SK-N-SH (cell line): ENCODE results near the gene RNF187. TPM values are rescaled to one million over a fixed set of nuclear protein-coding genes. Genes with fewer than 3 reads are reported as not detected.

ENCODE experiments used
- CTCF ChIA-PET: fragments of 300-600, 350-600 bp; formaldehyde crosslinking; extraction: SDS; loops from one replicate; lab custom pipeline; 2021; lab: Yijun Ruan, JAX
- POLR2A ChIA-PET: fragments of 350-600 bp; sonication (Branson Sonifier 250); formaldehyde crosslinking; extraction: SDS; loops from one replicate; lab custom pipeline; 2020; ENCODE audit warnings: antibody characterized with exemption, inconsistent platforms; lab: Yijun Ruan, JAX
- DNase-seq: peaks from one replicate; pipeline ENCODE4 v3.0.0; 2012
- H2AFZ ChIP-seq: fragments of 200-600 bp; sonication (generic); 2 replicates; pipeline ENCODE4 v1.8.1; 2016; ENCODE audit warnings: antibody characterized with exemption, mild to moderate bottlenecking, low read depth
- H3F3A ChIP-seq: fragments of 200-600 bp; sonication (generic); replicated peaks from 2 replicates; pipeline ENCODE3; 2016; ENCODE audit warnings: antibody characterized with exemption, mild to moderate bottlenecking; ENCODE audit not compliant: insufficient read depth
- H3K27ac ChIP-seq, 2 experiments: fragments of 200-500 bp in 1 of 2; fragments of 200-600 bp in 1 of 2; sonication (Bioruptor generic) in 1 of 2; sonication (generic), shearing (Covaris generic) in 1 of 2; 2 replicates each; pipeline versions ENCODE4 v1.5.1 to v1.6.1; 2014 to 2016; ENCODE audit warnings: low read depth in 2 of 2, inconsistent platforms in 1 of 2, low read length in 1 of 2, mild to moderate bottlenecking in 1 of 2, mixed read lengths in 1 of 2
- H3K27me3 ChIP-seq: fragments of 200-600 bp; sonication (generic), shearing (Covaris generic); 2 replicates; pipeline ENCODE4 v1.6.1; 2016; ENCODE audit warnings: mixed run types; ENCODE audit not compliant: insufficient read depth
- H3K36me3 ChIP-seq, 2 experiments: fragments of 200-500 bp in 1 of 2; fragments of 200-600 bp in 1 of 2; sonication (Bioruptor generic) in 1 of 2; sonication (generic) in 1 of 2; replicated peaks in 1 of 2; 2 replicates each; pipeline versions ENCODE3 to v1.5.1; 2014 to 2016; ENCODE audit warnings: low read length in 1 of 2, mild to moderate bottlenecking in 1 of 2; ENCODE audit not compliant: insufficient read depth in 2 of 2, control insufficient read depth in 1 of 2
- H3K4me1 ChIP-seq, 2 experiments: fragments of 200-500 bp in 1 of 2; fragments of 200-600 bp in 1 of 2; sonication (Bioruptor generic) in 1 of 2; sonication (generic), shearing (Covaris generic) in 1 of 2; 2 replicates each; pipeline versions ENCODE4 v1.5.1 to v1.6.1; 2014 to 2016; ENCODE audit warnings: low read depth in 1 of 2, low read length in 1 of 2, mixed run types in 1 of 2; ENCODE audit not compliant: insufficient read depth in 2 of 2, control insufficient read depth in 1 of 2
- H3K4me2 ChIP-seq: fragments of 200-600 bp; sonication (generic), shearing (Covaris generic); 2 replicates; pipeline ENCODE4 v1.6.1; 2017; ENCODE audit warnings: mixed run types
- H3K4me3 ChIP-seq, 2 experiments: fragments of 200-500 bp in 1 of 2; fragments of 200-600 bp in 1 of 2; sonication (Bioruptor generic) in 1 of 2; sonication (generic), shearing (Covaris generic) in 1 of 2; 2 replicates each; pipeline versions ENCODE4 v1.5.1 to v1.8.1; 2014 to 2016; ENCODE audit warnings: low read depth in 2 of 2, inconsistent platforms in 1 of 2, low read length in 1 of 2, mild to moderate bottlenecking in 1 of 2, mixed read lengths in 1 of 2, moderate library complexity in 1 of 2
- H3K79me2 ChIP-seq: fragments of 200-600 bp; sonication (generic); 2 replicates; pipeline ENCODE4 v1.8.1; 2017; ENCODE audit warnings: mild to moderate bottlenecking; ENCODE audit not compliant: insufficient read depth
- H3K9ac ChIP-seq: fragments of 200-600 bp; sonication (generic); 2 replicates; pipeline ENCODE4 v1.6.1; 2017; ENCODE audit warnings: mixed run types
- H3K9me2 ChIP-seq: fragments of 200-600 bp; sonication (generic); 2 replicates; pipeline ENCODE4 v1.6.1; 2017; ENCODE audit warnings: mixed run types
- H3K9me3 ChIP-seq: fragments of 200-600 bp; sonication (generic); 2 replicates; pipeline ENCODE4 v1.6.1; 2017; ENCODE audit warnings: mixed run types, mild to moderate bottlenecking, moderate library complexity
- H4K20me1 ChIP-seq: fragments of 200-600 bp; sonication (generic); 2 replicates; pipeline ENCODE4 v1.6.1; 2017; ENCODE audit warnings: mild to moderate bottlenecking, mixed run types; ENCODE audit not compliant: insufficient read depth
- FOXJ3 ChIP-seq: sonication (generic); formaldehyde crosslinking; IDR thresholded peaks from 2 replicates; pipeline ENCODE4 v1.5.1; 2020; ENCODE audit warnings: mild to moderate bottlenecking, missing genetic modification reagents
- FOXM1 ChIP-seq: IDR thresholded peaks from 2 replicates; pipeline ENCODE4 v1.4.0; 2012; ENCODE audit warnings: low read depth, mild to moderate bottlenecking
- GABPA ChIP-seq: IDR thresholded peaks from 2 replicates; pipeline ENCODE4 v1.4.0; 2012; ENCODE audit warnings: low read depth, mild to moderate bottlenecking
- GATA2 ChIP-seq: sonication (generic); formaldehyde crosslinking; IDR thresholded peaks from 2 replicates; pipeline ENCODE4 v1.5.0; 2020; ENCODE audit warnings: mild to moderate bottlenecking, missing genetic modification reagents
- MEF2A ChIP-seq: IDR thresholded peaks from 2 replicates; pipeline ENCODE4 v1.4.0; 2012; ENCODE audit warnings: low read depth, borderline replicate concordance
- NFIC ChIP-seq: IDR thresholded peaks from 2 replicates; pipeline ENCODE4 v1.4.0; 2012; ENCODE audit warnings: borderline replicate concordance
- RCOR1 ChIP-seq: fragments of 150-350 bp; IDR thresholded peaks from 2 replicates; pipeline ENCODE4 v1.6.1; 2017; ENCODE audit warnings: antibody characterized with exemption, low read length
- REST ChIP-seq: IDR thresholded peaks from 2 replicates; pipeline ENCODE4 v1.6.1; 2012; ENCODE audit warnings: mild to moderate bottlenecking, low read depth, low read length, moderate library complexity
- RFX5 ChIP-seq: IDR thresholded peaks from 2 replicates; pipeline ENCODE4 v1.6.1; 2012; ENCODE audit warnings: mild to moderate bottlenecking, improper control_type of control experiment, low read length
- SMC3 ChIP-seq: IDR thresholded peaks from 2 replicates; pipeline ENCODE4 v1.6.1; 2012; ENCODE audit warnings: low read depth, low read length, improper control_type of control experiment
- TAF1 ChIP-seq: IDR thresholded peaks from 2 replicates; pipeline ENCODE4 v1.6.1; 2012; ENCODE audit warnings: low read depth, mild to moderate bottlenecking, low read length, moderate library complexity, borderline replicate concordance
- TCF12 ChIP-seq: IDR thresholded peaks from 2 replicates; pipeline ENCODE4 v1.4.0; 2012
- TEAD4 ChIP-seq: IDR thresholded peaks from 2 replicates; pipeline ENCODE4 v1.4.0; 2012; ENCODE audit warnings: mild to moderate bottlenecking, borderline replicate concordance; ENCODE audit not compliant: insufficient read depth
- USF1 ChIP-seq: IDR thresholded peaks from 2 replicates; pipeline ENCODE4 v1.4.0; 2012; ENCODE audit warnings: low read depth, borderline replicate concordance
- WGBS: methylation state at CpG from one replicate; pipeline ENCODE4 v1.1.6; 2017; ENCODE audit warnings: low lambda C conversion rate; 5-methylcytosine and 5-hydroxymethylcytosine counted together
- polyA plus RNA-seq, 3 experiments: library from polyadenylated mRNA; depleted of rRNA; stranded (reverse); fragments of >200 nt; gene quantifications; 2 replicates each; pipeline ENCODE4 v1.2.3, GENCODE V29; 2012
- TF ChIP-seq, protein P1 (sequence below): IDR thresholded peaks from 2 replicates; pipeline ENCODE4 v1.4.0; 2012; ENCODE audit warnings: low read depth, borderline replicate concordance
- TF ChIP-seq, protein P2 (sequence below): fragments of 150-350 bp; IDR thresholded peaks from 2 replicates; pipeline ENCODE4 v1.6.1; 2016; ENCODE audit warnings: mild to moderate bottlenecking, low read depth, low read length
- TF ChIP-seq, protein P3 (sequence below): fragments of 150-350 bp; IDR thresholded peaks from 2 replicates; pipeline ENCODE4 v1.6.1; 2017; ENCODE audit warnings: antibody characterized with exemption, low read length, low read depth, borderline replicate concordance

The RNF187 gene
- polyA plus RNA-seq, 1 of the 3 experiments (the other 2 are of a cell fraction) = 71.1 TPM

- no peak for TF ChIP-seq RCOR1
- no peak for TF ChIP-seq TAF1
- no peak for TF ChIP-seq GATA2 (CRISPR knock-in tag)
- TF ChIP-seq TEAD4 = no peak
- no peak for TF ChIP-seq MEF2A
- TF ChIP-seq RFX5 = no peak
- TF ChIP-seq GABPA = no peak
- TF ChIP-seq USF1 = no peak
- TF ChIP-seq, protein P1, sequence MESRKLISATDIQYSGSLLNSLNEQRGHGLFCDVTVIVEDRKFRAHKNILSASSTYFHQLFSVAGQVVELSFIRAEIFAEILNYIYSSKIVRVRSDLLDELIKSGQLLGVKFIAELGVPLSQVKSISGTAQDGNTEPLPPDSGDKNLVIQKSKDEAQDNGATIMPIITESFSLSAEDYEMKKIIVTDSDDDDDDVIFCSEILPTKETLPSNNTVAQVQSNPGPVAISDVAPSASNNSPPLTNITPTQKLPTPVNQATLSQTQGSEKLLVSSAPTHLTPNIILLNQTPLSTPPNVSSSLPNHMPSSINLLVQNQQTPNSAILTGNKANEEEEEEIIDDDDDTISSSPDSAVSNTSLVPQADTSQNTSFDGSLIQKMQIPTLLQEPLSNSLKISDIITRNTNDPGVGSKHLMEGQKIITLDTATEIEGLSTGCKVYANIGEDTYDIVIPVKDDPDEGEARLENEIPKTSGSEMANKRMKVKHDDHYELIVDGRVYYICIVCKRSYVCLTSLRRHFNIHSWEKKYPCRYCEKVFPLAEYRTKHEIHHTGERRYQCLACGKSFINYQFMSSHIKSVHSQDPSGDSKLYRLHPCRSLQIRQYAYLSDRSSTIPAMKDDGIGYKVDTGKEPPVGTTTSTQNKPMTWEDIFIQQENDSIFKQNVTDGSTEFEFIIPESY = no peak
- no peak for TF ChIP-seq FOXM1
- TF ChIP-seq, protein P2, sequence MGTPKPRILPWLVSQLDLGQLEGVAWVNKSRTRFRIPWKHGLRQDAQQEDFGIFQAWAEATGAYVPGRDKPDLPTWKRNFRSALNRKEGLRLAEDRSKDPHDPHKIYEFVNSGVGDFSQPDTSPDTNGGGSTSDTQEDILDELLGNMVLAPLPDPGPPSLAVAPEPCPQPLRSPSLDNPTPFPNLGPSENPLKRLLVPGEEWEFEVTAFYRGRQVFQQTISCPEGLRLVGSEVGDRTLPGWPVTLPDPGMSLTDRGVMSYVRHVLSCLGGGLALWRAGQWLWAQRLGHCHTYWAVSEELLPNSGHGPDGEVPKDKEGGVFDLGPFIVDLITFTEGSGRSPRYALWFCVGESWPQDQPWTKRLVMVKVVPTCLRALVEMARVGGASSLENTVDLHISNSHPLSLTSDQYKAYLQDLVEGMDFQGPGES = no peak
- TF ChIP-seq SMC3 = no peak
- no peak for TF ChIP-seq NFIC
- TF ChIP-seq TCF12 = no peak
- POLR2A ChIA-PET = no interaction called here
- 96% methylated on average over 4 of the region's 4 CpGs for WGBS
These were observed 8.9 kb downstream of the RNF187 start for GRCh38 chr1:228496084-228496483.

GRCh38 chr1:228496494-228496893 is 9.3 kb downstream of the RNF187 start:
- H3K4me3 ChIP-seq = no peak overlapping the region
- H3K79me2 ChIP-seq = no peaks in the 10 kb centered on the region
- DNase-seq = no peak
- WGBS = 59% methylated on average over 3 of the region's 3 CpGs
- peaks cover 9 to 26% of the 10 kb centered on the region in 2 experiments for H3K36me3 ChIP-seq
- H3K27ac ChIP-seq = no peak overlapping the region
- no peak overlapping the region for H3K9ac ChIP-seq
- peaks cover 0 to 7% of the 10 kb centered on the region in 2 experiments; a peak in 1 of 4 replicates for H3K4me1 ChIP-seq
- H3K9me3 ChIP-seq = no peaks in the 10 kb centered on the region
- no peaks in the 10 kb centered on the region for H3K27me3 ChIP-seq
- no peak overlapping the region for H3K4me2 ChIP-seq
- POLR2A ChIA-PET = no interaction called here
- CTCF ChIA-PET = no interaction called here
- no peaks in the 10 kb centered on the region for H3F3A ChIP-seq
- H4K20me1 ChIP-seq = no peaks in the 10 kb centered on the region
- no peaks in the 10 kb centered on the region for H3K9me2 ChIP-seq
- H2AFZ ChIP-seq = no peak overlapping the region
- TF ChIP-seq REST (no peak), MEF2A (no peak), GATA2 (CRISPR knock-in tag) (no peak), FOXJ3 (CRISPR knock-in tag) (no peak)
- TF ChIP-seq, protein P3, sequence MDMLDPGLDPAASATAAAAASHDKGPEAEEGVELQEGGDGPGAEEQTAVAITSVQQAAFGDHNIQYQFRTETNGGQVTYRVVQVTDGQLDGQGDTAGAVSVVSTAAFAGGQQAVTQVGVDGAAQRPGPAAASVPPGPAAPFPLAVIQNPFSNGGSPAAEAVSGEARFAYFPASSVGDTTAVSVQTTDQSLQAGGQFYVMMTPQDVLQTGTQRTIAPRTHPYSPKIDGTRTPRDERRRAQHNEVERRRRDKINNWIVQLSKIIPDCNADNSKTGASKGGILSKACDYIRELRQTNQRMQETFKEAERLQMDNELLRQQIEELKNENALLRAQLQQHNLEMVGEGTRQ = no peak
- TF ChIP-seq, protein P1 = no peak

More at GRCh38 chr1:228496084-228496483, 8.9 kb downstream of the RNF187 start:
- Histone ChIP-seq H3K36me3 (peaks cover 9 to 26% of the 10 kb centered on the region in 2 experiments), H3K4me1 (peaks cover 0 to 4% of the 10 kb centered on the region in 2 experiments; a peak in 1 of 4 replicates), H3K9me2 (no peaks in the 10 kb centered on the region), H3K4me3 (no peak overlapping the region), H3F3A (no peaks in the 10 kb centered on the region), H3K27me3 (no peaks in the 10 kb centered on the region), H2AFZ (no peak overlapping the region), H4K20me1 (no peaks in the 10 kb centered on the region), H3K4me2 (no peak overlapping the region), H3K27ac (no peak overlapping the region), H3K9me3 (no peaks in the 10 kb centered on the region), H3K79me2 (peaks cover 3% of the 10 kb centered on the region; the same call in 1 of the 2 replicates), H3K9ac (no peak overlapping the region)
- DNase-seq = no peak
- CTCF ChIA-PET = no interaction called here
